ENCODE data around the gene DSC2. TPM values are rescaled to one million over a fixed set of nuclear protein-coding genes. Genes with fewer than 3 reads are reported as not detected.

DSC2 gene
- total RNA-seq, result 13.2 and 19.4 TPM in 2 replicates

DNA sequence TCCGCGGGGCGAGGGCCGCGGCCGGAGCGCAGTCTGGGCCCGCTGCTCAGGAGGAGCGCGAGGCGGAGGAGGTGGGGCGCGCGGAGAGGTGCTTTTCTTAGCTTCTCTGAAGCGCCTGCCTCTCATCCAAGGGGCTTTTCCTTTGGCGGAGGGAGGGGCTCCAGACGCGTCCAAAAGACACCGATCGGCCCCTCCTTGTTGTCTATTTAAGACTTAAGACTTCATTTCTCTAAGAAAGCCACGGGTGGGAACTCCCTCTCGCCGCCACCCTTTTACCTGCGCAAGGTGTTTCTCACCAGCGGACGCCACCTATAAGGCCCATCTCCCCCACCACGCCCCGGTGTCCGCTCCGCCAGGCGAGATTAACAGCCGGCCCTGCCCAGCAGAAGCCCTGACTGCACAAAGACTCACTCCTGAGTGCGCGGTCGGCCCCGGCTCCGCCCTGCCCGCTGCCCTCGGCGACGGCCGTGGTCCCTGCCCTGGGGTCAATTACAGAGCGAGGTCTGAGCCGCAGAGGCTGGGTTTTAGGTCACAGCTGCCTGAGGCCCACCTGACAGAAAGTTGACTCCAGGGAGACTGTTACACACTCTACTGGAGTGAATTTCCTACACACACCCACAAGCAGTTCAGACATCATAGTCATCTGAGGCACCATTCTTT lies at the start of gene DSC2:
DSC2 (minus strand) TSS at position 397 of the 660 bp plus-strand sequence. CDS start 450 bp downstream, outside the sequence.

DNA sequence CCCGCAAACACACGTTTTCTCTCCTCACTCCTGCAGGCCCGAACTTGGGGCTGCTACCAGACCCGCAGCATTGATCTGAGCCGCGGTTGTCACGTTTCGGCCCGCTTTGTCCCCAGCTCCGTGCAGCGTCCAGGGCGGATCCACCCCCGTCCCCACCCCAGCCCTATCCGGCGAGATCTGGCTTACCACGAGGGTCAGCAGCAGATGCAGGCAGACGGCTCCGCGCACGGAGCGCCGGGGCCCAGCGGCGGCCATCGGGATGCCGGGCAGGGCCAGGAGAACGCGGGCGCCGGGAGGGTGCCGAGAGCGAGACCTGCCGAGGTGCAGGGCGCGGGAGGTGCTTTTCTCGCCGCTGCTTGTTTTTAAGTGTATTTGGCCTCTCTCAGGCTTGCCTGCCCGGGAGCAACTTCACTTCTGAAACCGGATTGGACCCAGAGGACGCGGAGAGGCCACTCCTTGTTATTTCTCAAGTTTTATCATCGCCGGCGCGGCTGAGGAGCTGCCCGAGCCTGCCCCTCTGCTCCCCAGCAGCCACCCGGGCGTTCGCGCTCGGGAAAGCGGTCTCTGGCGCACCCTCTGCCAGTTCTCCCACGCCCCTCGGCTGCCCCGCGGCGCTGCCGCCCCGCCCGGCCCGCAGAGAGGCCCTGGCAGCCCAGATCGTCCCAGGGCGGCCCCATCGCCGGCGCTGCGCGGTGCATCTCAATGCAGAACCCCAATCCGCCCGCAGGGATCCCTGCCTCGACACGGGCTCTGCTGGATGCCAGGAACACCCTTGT lies 59.6 kb downstream of the DSC2 start, which contains the start of gene DSC3:
DSC3 (minus strand) TSS at position 337 of the 776 bp plus-strand sequence; CDS start at position 255, 82 bp downstream.

Other genes with a start within 250 kb of the DSC2 start
- gene DSC3, start 59.7 kb downstream of the DSC2 start, total RNA-seq, result 64.9 and 106 TPM in 2 replicates
- gene DSC1, start 60.4 kb upstream of the DSC2 start, total RNA-seq, result 0.08 TPM in 2 replicates
- 0.38 and 0.55 TPM in 2 replicates for gene DSG1, start 215.7 kb upstream of the DSC2 start, total RNA-seq

Measured in hair follicular keratinocyte (primary cell).